ENCODE data around the gene SNORC. TPM values are rescaled to one million over a fixed set of nuclear protein-coding genes. Genes with fewer than 3 reads are reported as not detected.

The SNORC gene
- total RNA-seq, 6 donors from 2014 or later, result 0.20 to 2.1 (median 1.0) TPM

DNA sequence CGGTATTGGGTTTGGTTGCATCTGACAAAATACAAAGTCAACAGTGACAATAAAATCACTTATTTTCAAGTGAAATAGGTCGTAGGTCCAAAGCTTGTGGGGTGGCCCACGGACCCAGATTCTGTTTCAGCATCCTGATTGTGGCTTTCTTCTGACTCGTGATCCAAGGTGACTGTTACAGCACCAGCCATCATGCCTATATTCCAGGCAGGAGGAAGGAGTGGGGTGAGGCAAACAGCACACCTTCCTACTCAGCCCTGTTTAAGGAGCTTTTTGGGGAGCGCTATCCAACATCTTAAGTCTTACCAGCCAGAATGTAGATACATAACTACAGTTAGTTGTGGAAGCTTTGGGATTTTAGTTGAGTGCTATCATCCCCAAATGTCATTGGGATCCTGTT lies 8.7 kb upstream of the SNORC start:
- DNase-seq (no peak), ATAC-seq (ENCODE audit: low FRiP score in 2 of 2) (no peak)
- Histone ChIP-seq H3K27ac (no peak overlapping the region), H3K4me3 (no peak overlapping the region), H3K36me3 (peaks cover 18 to 38% (median 25%) of the 10 kb centered on the region in 4 donors), H3K27me3 (no peaks in the 10 kb centered on the region), H3K9me3 (no peaks in the 10 kb centered on the region), H3K4me1 (no peaks in the 10 kb centered on the region)
- no peak for TF ChIP-seq POLR2AphosphoS5 (IDR thresholded peaks at IDR 0.05)
- TF ChIP-seq, protein P1, sequence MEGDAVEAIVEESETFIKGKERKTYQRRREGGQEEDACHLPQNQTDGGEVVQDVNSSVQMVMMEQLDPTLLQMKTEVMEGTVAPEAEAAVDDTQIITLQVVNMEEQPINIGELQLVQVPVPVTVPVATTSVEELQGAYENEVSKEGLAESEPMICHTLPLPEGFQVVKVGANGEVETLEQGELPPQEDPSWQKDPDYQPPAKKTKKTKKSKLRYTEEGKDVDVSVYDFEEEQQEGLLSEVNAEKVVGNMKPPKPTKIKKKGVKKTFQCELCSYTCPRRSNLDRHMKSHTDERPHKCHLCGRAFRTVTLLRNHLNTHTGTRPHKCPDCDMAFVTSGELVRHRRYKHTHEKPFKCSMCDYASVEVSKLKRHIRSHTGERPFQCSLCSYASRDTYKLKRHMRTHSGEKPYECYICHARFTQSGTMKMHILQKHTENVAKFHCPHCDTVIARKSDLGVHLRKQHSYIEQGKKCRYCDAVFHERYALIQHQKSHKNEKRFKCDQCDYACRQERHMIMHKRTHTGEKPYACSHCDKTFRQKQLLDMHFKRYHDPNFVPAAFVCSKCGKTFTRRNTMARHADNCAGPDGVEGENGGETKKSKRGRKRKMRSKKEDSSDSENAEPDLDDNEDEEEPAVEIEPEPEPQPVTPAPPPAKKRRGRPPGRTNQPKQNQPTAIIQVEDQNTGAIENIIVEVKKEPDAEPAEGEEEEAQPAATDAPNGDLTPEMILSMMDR (IDR thresholded peaks at IDR 0.05), result no peak
- TF ChIP-seq POLR2A (IDR thresholded peaks at IDR 0.05), result no peak
- TF ChIP-seq EP300 (IDR thresholded peaks at IDR 0.05), result no peak
- WGBS, 2 donors, result 91 to 97% methylated on average over 5 of the region's 5 CpGs

DNA sequence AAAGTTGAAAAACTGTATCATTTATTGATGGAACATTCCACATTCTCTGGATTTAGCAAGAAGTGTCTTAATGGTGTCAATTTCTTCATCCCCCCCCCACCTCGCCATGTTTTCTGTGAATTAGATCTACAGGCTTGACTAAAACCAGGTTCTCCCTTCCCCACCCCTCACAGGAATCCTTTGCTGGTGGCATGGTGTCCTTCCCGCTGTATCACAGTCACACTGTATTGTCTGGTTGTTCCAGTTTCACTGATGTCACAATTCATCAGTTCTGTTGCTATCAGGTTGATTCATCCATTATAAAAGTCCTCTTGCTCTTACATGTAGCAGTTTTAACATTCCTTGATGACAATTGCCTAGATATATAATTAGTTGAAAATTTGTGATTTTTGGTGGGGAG lies 6.1 kb upstream of the SNORC start:
- Histone ChIP-seq H3K27ac (no peak overlapping the region), H3K4me1 (no peaks in the 10 kb centered on the region), H3K9me3 (no peaks in the 10 kb centered on the region), H3K36me3 (peaks cover 0 to 12% (median 2%) of the 10 kb centered on the region in 4 donors), H3K4me3 (no peak overlapping the region), H3K27me3 (no peaks in the 10 kb centered on the region)
- WGBS, 2 donors, result 95 to 98% methylated on average over 2 of the region's 2 CpGs
- DNase-seq, result no peak
- no peak for ATAC-seq (ENCODE audit: low FRiP score in 2 of 2)
- TF ChIP-seq, protein P1 (IDR thresholded peaks at IDR 0.05), result no peak
- TF ChIP-seq POLR2AphosphoS5 (IDR thresholded peaks at IDR 0.05) (no peak), EP300 (IDR thresholded peaks at IDR 0.05) (no peak), POLR2A (IDR thresholded peaks at IDR 0.05) (no peak)

DNA sequence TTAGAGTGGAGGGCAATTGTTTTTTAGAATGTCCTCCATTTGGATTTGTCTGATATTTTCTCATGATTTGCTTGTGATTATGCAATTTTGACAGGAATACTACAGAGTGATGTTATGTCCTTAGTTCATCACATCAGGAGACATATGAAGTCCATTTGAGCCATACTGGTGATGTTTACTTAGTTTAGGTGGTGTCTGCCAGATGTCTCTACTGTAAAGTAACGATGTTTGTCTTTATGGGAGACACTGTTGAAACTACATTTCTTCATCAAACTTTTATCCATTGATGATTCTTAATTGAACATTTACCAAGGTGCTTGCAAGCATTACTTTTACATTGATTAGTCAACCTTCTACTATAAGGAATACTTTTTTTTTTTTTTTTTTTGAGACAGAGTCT lies 4.9 kb upstream of the SNORC start:
- 97% methylated on average over 1 of the region's 1 CpG for WGBS, 2 donors
- H3K36me3 ChIP-seq, result peaks cover 0 to 8% (median 2%) of the 10 kb centered on the region in 4 donors
- H3K9me3 ChIP-seq, result no peaks in the 10 kb centered on the region
- DNase-seq (no peak), ATAC-seq (ENCODE audit: low FRiP score in 2 of 2) (no peak)
- no peak overlapping the region for H3K4me3 ChIP-seq
- no peak overlapping the region for H3K27ac ChIP-seq
- H3K27me3 ChIP-seq, result no peaks in the 10 kb centered on the region
- H3K4me1 ChIP-seq, result no peaks in the 10 kb centered on the region
- TF ChIP-seq EP300 (IDR thresholded peaks at IDR 0.05) (no peak), POLR2A (IDR thresholded peaks at IDR 0.05) (no peak), POLR2AphosphoS5 (IDR thresholded peaks at IDR 0.05) (no peak)
- TF ChIP-seq, protein P1 (IDR thresholded peaks at IDR 0.05), result no peak

DNA sequence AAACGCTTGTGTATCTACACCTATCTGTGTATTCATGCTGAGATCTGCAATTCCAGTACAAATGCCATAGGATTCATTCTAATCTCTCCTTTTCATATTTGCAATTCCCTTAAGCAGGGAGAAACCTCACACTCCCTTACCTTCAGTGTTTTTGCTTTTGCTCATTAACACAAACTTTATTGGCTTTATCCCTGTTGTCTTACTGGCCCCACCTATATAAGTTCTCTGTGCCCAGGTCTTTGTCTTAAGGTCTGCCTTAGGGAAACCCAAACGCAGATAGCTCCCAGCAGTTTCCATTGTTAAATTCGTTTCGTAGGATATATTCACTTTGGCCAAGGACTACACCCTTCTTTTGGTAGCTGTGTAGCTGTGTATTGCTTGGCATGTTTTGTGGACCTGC lies 4.0 kb upstream of the SNORC start:
- H3K27me3 ChIP-seq, result no peaks in the 10 kb centered on the region
- no peak for TF ChIP-seq POLR2AphosphoS5 (IDR thresholded peaks at IDR 0.05)
- 90 to 93% methylated on average over 4 of the region's 4 CpGs for WGBS, 2 donors
- DNase-seq (no peak), ATAC-seq (ENCODE audit: low FRiP score in 2 of 2) (no peak)
- H3K4me3 ChIP-seq, result no peak overlapping the region
- no peaks in the 10 kb centered on the region for H3K9me3 ChIP-seq
- no peaks in the 10 kb centered on the region for H3K4me1 ChIP-seq
- H3K36me3 ChIP-seq, result peaks cover 0 to 5% (median 2%) of the 10 kb centered on the region in 4 donors
- no peak overlapping the region for H3K27ac ChIP-seq

DNA sequence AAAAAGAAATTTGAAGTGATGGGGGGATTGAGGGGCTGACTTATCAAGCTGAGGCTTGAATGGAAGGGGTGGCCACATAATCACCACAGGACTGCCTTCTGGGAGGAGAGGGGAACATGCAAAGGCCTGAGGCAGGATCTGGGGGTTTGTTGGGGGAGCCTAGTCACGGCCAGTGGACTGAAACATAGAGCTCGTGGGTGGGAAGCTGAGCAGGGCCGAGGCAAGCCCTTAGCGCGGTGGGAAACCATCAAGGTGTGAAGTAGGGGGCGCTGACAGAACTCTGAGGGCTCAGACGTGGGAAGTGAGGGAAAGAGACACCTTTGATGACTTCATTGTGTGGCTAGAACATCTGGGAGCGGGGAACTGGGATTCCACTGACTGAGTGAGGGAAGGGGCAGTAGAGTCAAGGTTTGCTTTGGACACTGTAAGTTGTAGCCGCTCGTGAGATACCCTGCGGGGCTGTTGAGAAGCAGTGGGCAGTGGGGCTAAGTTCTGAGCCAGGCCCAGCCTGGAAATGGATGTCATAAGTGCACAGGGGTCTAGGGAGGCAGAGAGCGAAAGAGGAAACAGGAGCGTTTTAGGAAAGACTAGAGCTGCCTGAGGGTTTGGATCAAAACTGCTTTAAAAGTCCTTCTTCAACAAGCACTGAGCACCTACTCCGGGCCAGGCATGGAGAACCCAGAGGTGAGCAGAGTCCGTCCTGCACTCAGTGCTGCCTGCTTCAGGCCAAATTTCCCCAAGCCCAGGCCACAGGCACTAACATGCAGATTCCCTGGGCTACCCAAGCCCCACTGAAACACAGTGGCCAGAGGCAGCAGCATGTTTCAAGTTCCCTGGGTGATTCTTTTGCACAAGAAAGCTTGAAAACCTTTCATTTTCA lies 686 bp upstream of the SNORC start:
- no peak overlapping the region for H3K27ac ChIP-seq
- no peak for ATAC-seq (ENCODE audit: low FRiP score in 2 of 2)

More for the DNA sequence above, 686 bp upstream of the SNORC start:
- H3K36me3 ChIP-seq, result no peaks in the 10 kb centered on the region
- no peaks in the 10 kb centered on the region for H3K9me3 ChIP-seq
- no peak for TF ChIP-seq POLR2A (IDR thresholded peaks at IDR 0.05)
- TF ChIP-seq, protein P1 (IDR thresholded peaks at IDR 0.05), result no peak
- no peak for TF ChIP-seq POLR2AphosphoS5 (IDR thresholded peaks at IDR 0.05)
- no peak for TF ChIP-seq EP300 (IDR thresholded peaks at IDR 0.05)
- H3K27me3 ChIP-seq, result no peaks in the 10 kb centered on the region
- WGBS, 2 donors, result 77 to 80% methylated on average over 15 of the region's 15 CpGs
- DNase-seq, result no peak
- no peak overlapping the region for H3K4me3 ChIP-seq
- no peaks in the 10 kb centered on the region for H3K4me1 ChIP-seq
